Hematopoietic multipotent progenitor cell (in vitro differentiated cells): ENCODE measurements around the gene FAAP100. TPM values are rescaled to one million over a fixed set of nuclear protein-coding genes. Genes with fewer than 3 reads are reported as not detected.

Source experiments
- DNase-seq, 3 donors: peaks; one replicate each; pipeline ENCODE4 v3.0.0-alpha.2; 2011 to 2015; ENCODE audit warnings: low read depth in 2 of 3, low spot score in 2 of 3
- total RNA-seq: library from RNA; depleted of rRNA; stranded (reverse); fragments of >200 nt; gene quantifications from one replicate; pipeline ENCODE4 v1.2.3, GENCODE V29; 2012

The FAAP100 gene
- total RNA-seq, 1 donor, result 27.7 TPM

GRCh38 chr17:81513753-81514488, 38.2 kb downstream of the FAAP100 start:
- peak in 1 of 3 donors; percentile 27 for DNase-seq

DNA sequence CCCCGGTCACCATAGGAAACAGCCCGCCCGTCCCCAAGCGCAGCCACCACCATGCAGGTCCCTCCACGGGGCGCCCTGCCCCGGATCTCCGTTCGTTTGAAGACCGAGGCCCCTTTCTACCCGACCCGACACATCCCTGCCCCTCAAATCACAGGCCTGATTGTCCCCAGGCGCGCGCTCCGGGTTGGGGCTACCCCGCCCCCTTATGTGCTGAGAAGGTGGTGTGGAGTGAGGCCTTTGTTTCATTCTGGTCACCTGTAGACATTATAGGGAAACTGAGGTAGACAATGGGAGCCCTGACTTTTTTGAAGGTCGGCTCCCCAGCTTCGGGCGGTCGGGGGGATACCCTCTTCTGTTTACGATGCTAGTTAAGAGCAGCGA, 38.8 kb downstream of the FAAP100 start:
- peak in 2 of 3 donors; percentile 56 to 73 for DNase-seq

DNA sequence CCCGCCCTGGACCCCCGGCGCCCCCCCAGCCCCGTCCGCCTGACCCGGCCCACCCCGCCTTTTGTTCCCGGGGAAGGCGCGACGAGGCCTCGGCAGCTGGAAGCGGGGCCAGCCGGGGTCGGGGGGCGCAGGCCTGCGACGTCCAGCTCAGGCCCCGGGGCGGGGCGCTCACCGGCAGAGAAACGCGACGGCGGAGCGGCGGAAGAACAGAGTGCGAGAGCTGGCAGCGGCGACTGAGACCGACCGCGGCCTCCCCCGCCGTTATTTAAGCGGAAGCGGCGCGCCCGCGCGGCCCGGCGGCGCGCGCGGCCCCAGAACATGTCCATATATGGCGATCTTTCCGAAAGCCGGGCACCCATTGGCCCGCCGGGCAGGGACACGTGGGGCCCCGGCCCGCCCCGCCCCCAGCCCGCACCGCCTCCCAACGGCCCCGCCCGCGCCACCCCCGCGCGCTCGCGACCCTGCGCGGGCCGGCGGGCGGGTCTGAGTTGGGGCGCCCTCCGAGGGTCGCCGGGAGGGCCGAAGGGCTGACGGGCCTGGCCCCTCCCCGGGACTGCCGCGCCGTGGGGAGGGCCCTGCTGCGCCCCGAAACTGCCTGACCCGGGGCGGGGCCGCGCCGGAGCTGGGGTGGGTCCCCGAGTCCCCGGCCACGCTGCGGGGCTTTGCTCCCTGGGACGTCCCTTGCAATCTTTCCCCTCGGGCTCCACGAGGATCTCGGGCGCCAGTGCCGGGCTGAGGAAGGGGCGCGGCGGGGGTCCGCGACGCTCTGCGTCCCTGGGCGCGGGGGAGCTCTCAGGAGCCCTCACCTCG, 39.4 kb downstream of the FAAP100 start, which contains the start of gene ACTG1:
Gene ACTG1, minus strand, starts transcription at position 238 of the 810 bp plus-strand sequence. CDS start 445 bp downstream, outside the sequence.
- peak; percentile 89 to 94 (median 94) for DNase-seq

DNA sequence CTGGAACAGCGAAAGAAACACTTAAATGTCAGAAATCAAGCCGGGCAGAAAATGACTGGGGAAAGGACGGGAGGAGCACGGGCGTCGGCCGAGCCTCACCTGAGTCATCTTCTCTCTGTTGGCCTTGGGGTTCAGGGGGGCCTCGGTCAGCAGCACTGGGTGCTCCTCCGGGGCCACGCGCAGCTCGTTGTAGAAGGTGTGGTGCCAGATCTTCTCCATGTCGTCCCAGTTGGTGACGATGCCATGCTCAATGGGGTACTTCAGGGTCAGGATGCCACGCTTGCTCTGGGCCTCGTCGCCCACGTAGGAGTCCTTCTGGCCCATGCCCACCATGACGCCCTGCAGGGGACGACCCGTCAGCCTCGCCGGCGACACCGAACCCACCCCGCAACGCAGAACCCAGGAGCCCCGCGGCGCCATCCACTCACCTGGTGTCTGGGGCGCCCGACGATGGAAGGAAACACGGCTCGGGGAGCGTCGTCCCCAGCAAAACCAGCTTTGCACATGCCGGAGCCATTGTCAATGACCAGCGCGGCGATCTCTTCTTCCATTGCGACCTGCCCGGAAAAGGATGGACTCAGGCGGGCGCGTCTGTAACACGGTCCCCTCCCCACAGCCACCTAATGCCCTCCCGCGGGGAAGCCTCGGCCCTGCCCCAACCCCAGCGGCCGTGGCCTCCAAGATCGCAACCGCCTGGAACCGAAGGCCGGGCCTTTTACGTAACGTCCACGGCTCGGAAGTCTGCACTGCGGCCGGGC, 40.2 kb downstream of the FAAP100 start:
- DNase-seq, result no peak

- DNase-seq, result no peak
Measured at GRCh38 chr17:81511554-81511803, 40.7 kb downstream of the FAAP100 start.

GRCh38 chr17:81510785-81511553, 41.2 kb downstream of the FAAP100 start:
- no peak for DNase-seq

DNA sequence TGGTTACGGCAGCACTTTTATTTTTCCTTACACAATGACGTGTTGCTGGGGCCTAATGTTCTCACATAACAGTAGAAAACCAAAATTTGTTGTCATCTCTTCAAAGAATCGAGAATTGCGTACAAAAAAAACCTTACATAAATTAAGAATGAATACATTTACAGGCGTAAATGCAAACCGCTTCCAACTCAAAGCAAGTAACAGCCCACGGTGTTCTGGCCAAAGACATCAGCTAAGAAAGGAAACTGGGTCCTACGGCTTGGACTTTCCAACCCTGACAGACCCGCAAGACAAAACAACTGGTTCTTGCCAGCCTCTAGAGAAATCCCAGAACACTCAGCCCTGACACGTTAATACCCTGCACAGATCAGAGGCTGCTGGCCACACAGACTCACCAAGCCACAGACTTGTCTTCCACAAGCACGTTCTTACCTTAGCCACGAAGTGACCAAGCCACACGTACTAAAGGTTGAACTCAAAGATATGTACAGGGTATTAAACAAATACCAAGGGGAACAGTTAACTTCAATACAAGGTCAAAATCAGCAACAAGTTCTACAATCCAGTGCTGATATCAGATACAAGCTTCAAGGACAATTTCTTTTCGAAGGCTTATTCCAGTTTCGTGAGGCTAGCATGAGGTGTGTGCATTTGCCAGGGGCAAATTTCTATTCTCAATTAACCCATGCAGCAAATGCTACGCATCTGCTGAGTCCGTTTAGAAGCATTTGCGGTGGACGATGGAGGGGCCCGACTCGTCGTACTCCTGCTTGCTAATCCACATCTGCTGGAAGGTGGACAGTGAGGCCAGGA, 42.0 kb downstream of the FAAP100 start:
- DNase-seq, result no peak

GRCh38 chr17:81509207-81509971, 42.8 kb downstream of the FAAP100 start:
- DNase-seq, result peak in 2 of 3 donors; percentile 45 to 47

DNA sequence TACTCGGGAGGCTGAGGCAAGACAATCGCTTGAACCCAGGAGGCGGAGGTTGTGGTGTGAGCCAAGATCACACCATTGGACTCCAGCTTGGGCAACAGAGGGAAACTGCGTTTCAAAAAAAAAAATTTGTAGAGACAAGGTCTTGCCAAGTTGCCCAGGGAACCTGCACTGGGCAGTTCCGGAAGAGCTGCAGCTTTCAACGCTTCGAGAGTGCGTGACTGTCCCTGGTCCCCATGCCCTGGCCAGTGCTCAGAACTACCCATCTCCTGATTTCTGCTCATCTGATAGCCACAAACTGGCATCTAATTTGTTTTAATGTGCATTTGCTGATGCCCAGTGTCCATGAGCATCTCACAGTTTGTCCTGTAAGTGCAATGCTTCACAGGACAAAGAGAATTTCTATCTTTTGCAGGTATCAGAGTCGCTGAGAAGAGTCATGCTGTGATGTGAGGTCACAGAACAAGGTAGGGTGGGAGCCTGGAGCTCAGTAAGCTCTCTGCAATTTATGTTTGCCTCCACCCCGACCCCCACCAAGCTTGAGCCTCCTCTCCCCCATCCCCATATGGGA, 43.4 kb downstream of the FAAP100 start:
- no peak for DNase-seq

- DNase-seq, result no peak
Measured at GRCh38 chr17:81503619-81504018, 48.5 kb downstream of the FAAP100 start.

DNA sequence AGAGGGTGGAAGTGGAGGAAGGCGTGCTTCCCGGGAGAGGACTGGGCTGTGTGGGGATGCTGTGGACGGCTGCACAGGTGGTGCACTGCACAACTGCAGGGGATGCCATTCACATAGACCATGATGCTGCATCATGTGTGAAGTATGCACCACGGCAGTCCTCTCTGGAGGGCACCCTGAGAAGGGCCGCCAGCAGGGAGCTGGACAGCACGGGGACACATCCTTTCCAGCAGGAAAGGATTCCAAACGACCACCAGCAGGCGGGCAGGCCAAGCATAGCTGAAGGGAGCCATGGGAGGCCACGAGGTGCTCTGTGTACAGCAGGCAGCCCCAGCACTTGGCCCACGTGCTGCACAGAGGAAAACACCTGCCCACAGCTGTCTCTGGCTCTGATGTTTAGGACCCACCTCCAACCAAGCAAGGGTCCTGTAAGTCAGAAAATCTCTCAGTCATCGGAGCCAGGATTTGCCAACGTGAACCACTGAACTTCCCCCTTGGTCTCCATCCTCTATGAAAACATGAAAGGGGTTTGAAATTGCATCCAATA, 49.6 kb downstream of the FAAP100 start:
- DNase-seq, result no peak

DNA sequence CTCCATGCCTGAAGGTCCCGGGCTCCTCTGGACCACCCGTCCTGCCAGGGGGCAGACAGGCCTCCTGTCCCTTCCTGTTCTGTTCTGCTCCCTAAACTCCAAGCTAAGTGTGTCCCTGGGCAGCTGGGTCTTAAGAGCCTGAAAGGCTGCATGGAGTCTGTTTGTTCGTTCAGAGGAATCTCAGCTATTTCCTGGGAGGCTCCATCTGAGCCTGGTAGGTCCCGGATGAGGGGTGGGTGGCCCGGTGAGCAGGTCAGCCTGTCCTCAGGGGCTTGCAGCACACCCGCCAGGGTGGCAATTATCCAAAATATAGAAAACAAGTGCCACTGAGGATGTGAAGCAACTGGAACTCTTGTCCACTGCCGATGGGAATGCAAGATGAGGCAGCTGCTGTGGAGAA, 52.1 kb downstream of the FAAP100 start:
- no peak for DNase-seq

DNA sequence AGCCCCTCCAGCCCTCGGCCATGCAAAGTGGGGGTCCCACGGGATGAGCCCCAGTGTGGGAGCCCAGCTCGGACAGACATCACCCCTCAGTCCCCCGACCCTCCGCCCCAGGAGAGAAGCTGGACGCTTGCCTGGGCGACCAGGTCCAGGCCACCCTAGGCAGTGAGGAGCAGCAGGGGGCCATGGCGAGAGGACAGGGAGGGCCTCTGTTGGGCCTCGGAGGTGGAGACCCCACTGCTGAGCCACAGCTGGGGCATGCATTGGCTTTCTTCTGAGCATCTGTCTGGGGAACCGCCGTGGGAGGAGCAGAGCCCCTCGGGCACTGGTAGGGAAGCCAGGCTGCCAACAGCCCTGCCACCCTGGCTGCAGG, 52.6 kb downstream of the FAAP100 start:
- DNase-seq, result no peak

DNA sequence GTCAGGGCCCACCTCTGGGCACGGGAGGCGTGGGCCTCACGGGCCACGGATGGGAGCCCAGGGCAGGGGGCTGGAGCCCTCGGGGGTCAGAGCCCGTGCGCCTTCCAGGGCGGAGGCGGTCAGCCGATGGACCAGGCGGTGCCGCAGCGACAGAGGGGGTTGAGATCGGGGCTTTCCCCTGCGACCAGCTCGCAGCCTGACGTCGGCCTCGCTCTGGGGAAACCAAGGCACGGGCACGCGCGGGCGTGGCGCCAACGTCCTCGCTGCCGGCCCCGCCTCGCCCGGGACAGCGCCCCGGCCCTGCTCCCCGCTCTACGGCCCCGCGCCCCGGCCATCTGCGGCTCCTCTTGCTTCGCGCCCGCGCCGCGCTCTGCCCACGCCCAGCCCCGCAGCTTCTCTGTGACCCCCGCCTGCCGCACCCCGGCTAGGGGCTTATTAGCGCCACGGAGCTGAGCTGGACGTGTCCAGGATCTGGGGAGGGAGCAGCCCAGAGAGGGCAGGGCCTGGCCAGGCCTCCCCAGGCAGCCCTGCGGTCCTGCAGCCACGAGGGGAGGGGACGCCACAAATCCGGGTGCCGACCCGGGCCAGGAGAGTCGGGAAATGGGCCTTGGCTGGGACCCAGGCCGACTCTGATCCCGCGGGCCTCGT, 53.1 kb downstream of the FAAP100 start:
- no peak for DNase-seq

DNA sequence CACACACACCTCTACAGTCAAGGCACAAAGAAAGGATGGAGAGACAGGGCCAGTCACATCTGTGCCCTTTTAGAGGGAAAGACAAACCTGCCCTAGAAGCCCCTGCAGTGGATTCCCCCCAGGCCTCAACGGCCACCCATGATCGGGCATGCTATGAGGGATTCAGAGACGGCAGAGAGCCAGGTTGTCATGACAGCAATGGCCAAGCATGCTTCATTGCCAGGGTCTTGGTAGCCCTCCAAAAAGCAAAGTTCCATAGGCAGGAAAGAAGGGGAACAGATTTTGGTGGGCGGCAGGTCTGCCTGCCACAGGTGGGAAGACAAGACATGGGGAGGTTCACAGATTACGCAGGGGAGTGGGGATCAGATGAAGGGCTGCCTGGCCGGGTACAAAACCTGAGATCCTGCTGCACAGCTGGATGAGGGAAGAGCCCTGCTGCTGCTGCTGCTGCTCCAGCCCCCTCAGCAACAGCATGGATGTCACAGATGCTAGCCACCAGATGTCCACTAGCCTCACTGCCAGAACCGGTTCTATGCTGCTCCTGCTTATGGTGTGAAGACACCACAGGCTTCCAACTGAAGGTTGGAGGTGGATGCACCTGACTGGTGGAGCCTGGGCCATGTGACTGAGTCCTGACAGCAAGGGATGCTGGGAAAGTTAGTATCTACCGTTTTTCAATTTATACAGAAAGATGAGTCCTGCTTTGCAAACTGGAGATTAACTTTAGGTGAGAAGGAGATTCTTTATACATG, 57.4 kb downstream of the FAAP100 start:
- DNase-seq, result no peak

- no peak for DNase-seq
Measured at GRCh38 chr17:81493198-81494038, 58.7 kb downstream of the FAAP100 start.
